ENCODE results near the gene SMIM34. TPM values are rescaled to one million over a fixed set of nuclear protein-coding genes. Genes with fewer than 3 reads are reported as not detected.
"Not testable (repeated sequence)": the region's sequence is repeated elsewhere in the genome, so short reads cannot be mapped to it uniquely, and the experiment has no call there.

SMIM34 gene
- polyA plus RNA-seq, 1 donor: 0.09 TPM

- H3K4me1 ChIP-seq (ENCODE audit: control insufficient read depth, insufficient read depth, low read length); H3K9me3 ChIP-seq (ENCODE audit: control insufficient read depth, low read depth, low read length); H3K36me3 ChIP-seq (ENCODE audit: control insufficient read depth, insufficient read depth, low read length); H3K27me3 ChIP-seq (ENCODE audit: control insufficient read depth, insufficient read depth, low read length); DNase-seq; H3K4me3 ChIP-seq (ENCODE audit: low read length); H3K27ac ChIP-seq (ENCODE audit: low read length): not testable (repeated sequence)
- WGBS (ENCODE audit: insufficient coverage, low lambda C conversion rate): no CpG with 5 or more reads among the region's 49 CpGs
These were observed 48.7 kb downstream of the SMIM34 start, which contains the start of gene SMIM11 for GRCh38 chr21:34374940-34375618. SMIM11 (plus strand) TSS chr21:34375507; CDS start chr21:34379505, 3,998 bp downstream.

- H3K9me3 ChIP-seq (ENCODE audit: control insufficient read depth, low read depth, low read length); H3K4me3 ChIP-seq (ENCODE audit: low read length); H3K27me3 ChIP-seq (ENCODE audit: control insufficient read depth, insufficient read depth, low read length); H3K36me3 ChIP-seq (ENCODE audit: control insufficient read depth, insufficient read depth, low read length); H3K4me1 ChIP-seq (ENCODE audit: control insufficient read depth, insufficient read depth, low read length); H3K27ac ChIP-seq (ENCODE audit: low read length); DNase-seq: not testable (repeated sequence)
- no CpG with 5 or more reads among the region's 8 CpGs for WGBS (ENCODE audit: insufficient coverage, low lambda C conversion rate)
These were observed 49.3 kb downstream of the SMIM34 start for GRCh38 chr21:34374462-34374861.

GRCh38 chr21:34372321-34372720 is 51.4 kb downstream of the SMIM34 start:
- no peak overlapping the region for H3K27ac ChIP-seq (ENCODE audit: low read length)
- H3K27me3 ChIP-seq (ENCODE audit: control insufficient read depth, insufficient read depth, low read length): no peaks in the 10 kb centered on the region
- H3K36me3 ChIP-seq (ENCODE audit: control insufficient read depth, insufficient read depth, low read length): no peaks in the 10 kb centered on the region
- no peak for DNase-seq
- no CpG with 5 or more reads among the region's 5 CpGs for WGBS (ENCODE audit: insufficient coverage, low lambda C conversion rate)
- H3K4me3 ChIP-seq (ENCODE audit: low read length): no peak overlapping the region
- H3K4me1 ChIP-seq (ENCODE audit: control insufficient read depth, insufficient read depth, low read length): no peaks in the 10 kb centered on the region
- H3K9me3 ChIP-seq (ENCODE audit: control insufficient read depth, low read depth, low read length): no peaks in the 10 kb centered on the region

GRCh38 chr21:34369741-34370140 is 54.0 kb downstream of the SMIM34 start:
- H3K9me3 ChIP-seq (ENCODE audit: control insufficient read depth, low read depth, low read length): no peaks in the 10 kb centered on the region
- H3K4me3 ChIP-seq (ENCODE audit: low read length): no peak overlapping the region
- no peak for DNase-seq
- no peaks in the 10 kb centered on the region for H3K36me3 ChIP-seq (ENCODE audit: control insufficient read depth, insufficient read depth, low read length)
- H3K27ac ChIP-seq (ENCODE audit: low read length): no peak overlapping the region
- 40% methylated on average over 1 of the region's 1 CpG for WGBS (ENCODE audit: insufficient coverage, low lambda C conversion rate)
- H3K4me1 ChIP-seq (ENCODE audit: control insufficient read depth, insufficient read depth, low read length): no peaks in the 10 kb centered on the region
- H3K27me3 ChIP-seq (ENCODE audit: control insufficient read depth, insufficient read depth, low read length): no peaks in the 10 kb centered on the region

Other genes with a start within 250 kb of the SMIM34 start
- 0.37 TPM for gene KCNE2, start 59.9 kb downstream of the SMIM34 start, polyA plus RNA-seq
- gene SMIM11, start 48.4 kb downstream of the SMIM34 start, polyA plus RNA-seq: 11.8 TPM
- gene KCNE1, start 88.3 kb upstream of the SMIM34 start, polyA plus RNA-seq: 1.2 TPM
- 41.1 TPM for gene RCAN1, start 191.2 kb upstream of the SMIM34 start, polyA plus RNA-seq
- gene CLIC6, start 245.0 kb upstream of the SMIM34 start, polyA plus RNA-seq: 18.2 TPM

Measured in large intestine (tissue), 3 donors.